GM04504 (cell line): ENCODE data around the gene CDC42EP3.

ENCODE experiments used
- DNase-seq: peaks from one replicate; pipeline ENCODE4 v3.0.0-alpha.2; 2012; ENCODE audit warnings: low read depth

CDC42EP3 gene

DNA sequence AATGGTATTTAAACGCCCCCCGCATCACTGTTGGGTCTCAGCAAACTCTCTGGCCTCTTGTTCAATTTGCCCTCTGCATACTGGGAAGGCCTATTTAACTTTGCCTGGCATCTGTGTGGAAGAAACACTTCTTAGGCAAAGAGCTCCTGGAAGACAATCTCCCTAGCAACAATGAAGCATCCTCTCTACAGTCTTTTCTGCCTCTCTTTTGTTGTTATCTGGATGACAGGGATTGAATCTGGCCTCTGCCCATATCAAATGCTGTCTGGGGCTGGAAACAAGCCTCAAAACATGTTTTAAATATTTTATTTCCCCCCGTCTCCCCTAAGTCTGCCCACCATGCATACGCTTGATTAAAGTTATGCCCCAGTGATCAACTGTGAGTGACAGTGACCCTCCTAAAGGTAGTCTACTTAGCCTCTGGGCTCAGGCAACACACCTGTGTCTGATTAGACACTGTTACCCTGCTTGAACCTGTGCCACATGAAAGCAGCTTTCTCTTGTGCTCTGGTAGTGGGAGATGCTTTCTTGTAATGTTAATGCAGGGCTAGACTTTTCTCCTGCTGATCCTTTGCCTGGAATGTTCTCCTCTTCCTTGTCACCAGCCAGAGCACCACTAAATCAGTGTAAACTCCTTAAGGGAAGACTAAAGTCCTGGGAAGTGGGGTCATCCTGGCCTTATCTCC lies 34.9 kb downstream of the CDC42EP3 start:
- no peak for DNase-seq

DNA sequence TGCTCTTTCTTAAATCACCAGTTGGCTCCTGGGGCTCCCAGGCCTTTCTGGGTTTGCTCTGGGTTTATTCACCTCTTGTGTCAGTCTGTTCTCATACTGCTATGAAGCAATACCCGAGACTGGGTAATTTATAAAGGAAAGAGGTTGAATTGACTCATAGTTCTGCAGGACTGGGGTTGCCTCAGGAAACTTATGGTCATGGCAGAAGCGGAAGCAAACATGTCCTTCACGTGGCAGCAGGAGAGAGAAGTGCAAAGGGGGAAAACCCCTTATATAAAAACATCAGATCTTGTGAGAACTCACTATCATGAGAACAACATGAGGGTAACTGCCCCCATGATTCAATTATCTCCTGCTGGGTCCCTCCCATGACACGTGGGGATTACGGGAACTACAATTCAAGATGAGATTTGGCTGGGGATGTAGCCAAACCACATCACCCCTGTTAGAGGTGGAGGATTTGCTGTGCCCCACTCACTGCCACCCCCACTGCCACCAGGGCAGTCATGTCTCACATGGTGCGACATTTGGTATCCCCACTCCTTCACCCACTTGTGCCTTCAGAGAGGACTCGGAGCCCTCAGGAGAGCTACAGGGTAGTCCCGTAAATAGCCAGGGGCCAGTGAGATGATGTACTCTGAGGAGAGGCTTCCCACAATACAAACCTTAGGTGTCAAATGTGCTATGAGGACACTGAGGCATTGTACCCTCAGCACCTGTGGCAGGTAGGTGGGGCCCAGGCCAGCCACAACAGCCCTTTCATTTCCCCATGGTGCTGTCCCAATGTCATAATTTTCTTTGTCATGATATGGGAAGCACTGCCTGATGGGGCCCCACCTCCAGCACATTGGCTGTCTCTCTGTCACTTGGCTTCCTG lies 35.7 kb downstream of the CDC42EP3 start:
- peak; percentile 74 for DNase-seq

DNA sequence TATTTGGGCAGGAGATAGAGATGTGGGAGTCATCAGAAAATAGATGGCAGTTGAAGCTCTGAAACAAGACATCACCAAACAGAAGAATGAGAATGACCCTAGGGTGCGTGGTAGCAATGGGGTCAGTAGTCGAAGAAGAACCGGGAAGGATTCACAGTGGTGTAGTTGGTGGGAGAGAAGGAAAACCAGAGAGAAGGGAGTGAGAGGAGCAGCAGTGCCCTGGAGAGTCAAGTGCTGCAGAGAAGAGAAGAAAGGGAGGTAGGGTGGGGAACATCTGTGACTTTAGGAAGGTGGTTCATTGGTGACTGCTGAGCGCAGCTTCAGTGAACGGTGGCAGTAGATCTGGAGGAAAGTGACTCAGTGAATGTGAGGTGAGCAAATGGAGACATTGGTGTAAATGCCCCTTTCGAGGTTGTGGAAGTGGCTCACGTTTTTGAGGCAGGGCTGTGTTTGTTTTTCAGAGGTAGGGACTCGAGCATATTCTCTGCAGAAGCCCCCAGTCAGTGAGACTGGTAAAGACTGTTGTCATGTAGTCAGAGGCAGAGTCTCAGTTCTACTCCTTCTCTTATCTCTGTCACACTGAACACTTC lies 36.4 kb downstream of the CDC42EP3 start:
- DNase-seq = no peak

DNA sequence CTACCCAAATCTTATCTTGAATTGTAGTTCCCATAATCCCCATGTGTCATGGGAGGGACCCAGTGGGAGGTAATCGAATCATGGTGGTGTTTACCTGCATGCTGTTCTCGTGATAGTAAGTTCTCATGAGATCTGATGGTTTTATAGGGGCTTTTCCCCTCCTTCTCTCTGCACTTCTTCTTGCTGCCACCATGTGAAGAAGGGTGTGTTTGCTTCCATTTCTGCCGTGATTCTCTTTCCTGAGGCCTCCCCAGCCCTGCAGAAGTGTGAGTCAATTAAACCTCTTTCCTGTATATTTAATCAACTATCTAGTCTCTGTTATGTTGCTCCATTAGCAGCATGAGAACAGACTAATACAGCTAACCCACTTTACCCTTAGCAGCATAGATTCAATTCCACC lies 37.6 kb downstream of the CDC42EP3 start:
- DNase-seq = no peak

DNA sequence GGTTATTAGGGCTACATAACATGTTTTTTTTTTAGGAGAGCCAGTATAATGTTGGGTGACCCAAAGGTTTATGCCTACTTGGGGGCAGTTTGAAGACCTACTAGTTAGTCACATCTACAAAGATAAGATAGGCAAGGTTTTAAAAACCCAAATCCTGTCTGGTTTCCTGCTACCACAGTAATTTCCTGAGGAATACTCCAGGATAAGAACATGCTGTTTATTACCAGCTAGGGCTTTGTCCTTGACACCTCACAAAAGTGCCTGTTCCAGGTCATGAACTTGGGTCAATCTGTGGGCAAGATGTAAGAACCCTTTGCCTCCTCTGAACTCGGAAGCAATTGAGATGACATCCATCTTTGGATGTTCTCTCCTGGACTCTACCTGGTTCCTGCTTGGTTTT lies 38.2 kb downstream of the CDC42EP3 start:
- no peak for DNase-seq

DNA sequence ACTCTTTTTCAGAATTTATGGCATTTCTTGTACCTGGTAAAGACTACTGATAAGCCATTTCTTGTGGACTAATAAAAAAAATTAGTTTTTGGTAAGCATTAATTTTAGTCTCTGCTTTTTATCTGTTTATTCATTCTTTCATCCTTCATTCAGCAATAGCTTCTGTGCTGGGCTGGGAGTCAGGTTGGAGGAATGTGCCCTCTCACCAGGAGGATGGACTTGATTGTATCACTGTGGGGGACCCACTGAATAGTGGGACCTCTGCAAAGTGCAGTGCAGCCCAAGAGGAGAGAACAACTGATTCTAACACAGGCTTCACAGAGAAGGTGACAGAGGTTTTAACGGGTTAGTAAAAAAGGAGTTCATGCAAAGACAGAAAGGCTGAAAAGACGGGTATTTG lies 39.1 kb downstream of the CDC42EP3 start:
- no peak for DNase-seq

DNA sequence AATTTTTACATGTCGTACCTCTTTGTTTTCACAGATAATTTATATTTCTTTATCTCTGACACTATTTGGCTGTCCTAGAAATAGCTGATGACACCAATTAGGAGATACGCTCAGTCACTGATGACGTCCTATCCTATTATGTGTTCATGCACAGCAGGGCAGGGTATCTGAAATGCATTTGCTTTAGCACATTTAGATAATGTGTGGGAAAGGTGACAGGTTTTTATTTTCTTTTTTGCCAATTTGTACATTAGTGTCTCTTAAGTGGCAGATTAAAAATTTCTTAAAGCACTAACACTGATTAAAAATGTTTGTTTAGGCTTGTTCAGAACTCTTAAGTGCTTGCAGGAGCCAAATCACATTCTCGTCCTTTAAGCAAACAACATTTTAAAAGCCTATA lies 39.7 kb downstream of the CDC42EP3 start:
- DNase-seq = no peak

DNA sequence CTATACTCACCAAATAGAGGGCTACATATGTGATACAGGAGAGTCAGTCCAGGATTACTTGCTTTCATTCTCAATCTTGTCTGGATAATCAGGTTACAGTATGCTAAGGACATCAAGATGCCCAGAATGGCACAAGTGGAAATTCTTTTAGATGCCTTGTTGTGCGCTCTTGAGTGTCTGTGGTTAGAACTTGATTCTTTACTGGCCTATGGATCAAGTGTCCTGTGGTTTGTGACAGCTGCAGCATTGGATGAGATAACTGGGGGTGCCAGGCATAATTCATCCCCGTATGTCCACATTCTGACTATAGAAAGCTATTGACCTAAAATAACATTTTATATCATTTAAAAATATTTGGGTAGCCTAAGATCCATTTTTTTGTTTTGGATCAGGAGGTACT lies 40.1 kb downstream of the CDC42EP3 start:
- DNase-seq = no peak

DNA sequence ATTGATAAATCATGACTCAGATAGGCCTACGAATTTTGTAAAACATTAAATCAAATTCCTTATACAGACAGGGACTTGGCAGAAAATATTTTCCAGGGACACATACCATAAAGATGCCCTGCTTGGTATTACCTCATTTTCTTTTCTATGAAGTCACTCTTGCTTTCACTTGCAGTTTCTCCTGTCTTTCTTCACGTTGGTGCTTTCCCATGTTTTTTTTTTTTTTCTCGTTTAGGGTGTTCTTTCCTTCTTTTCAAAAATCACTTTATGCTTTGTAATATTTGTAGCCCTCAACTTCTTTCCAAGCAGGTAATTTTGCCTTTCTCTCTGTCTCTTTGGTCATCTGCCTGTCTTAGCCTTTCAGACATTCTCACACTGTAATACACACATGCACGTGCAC lies 40.7 kb downstream of the CDC42EP3 start:
- no peak for DNase-seq

DNA sequence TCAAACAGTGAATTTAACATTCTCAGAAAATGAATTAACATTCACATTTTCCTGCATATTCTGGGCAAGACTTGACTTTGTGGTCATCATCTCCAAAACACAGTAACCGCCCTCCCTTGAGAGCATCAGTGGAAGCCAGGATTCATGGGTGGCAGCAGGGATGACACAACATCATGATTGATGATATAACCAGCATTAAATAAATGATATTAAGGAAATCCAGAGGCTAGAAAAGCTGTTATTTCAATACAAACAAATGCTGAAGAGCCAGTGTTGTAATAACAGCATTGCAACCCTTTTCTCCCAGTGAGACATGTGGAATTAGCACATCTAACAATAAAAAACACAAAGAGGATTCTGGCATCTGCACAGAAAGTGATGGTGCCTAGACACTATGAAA lies 41.1 kb downstream of the CDC42EP3 start:
- peak; percentile 65 for DNase-seq

DNA sequence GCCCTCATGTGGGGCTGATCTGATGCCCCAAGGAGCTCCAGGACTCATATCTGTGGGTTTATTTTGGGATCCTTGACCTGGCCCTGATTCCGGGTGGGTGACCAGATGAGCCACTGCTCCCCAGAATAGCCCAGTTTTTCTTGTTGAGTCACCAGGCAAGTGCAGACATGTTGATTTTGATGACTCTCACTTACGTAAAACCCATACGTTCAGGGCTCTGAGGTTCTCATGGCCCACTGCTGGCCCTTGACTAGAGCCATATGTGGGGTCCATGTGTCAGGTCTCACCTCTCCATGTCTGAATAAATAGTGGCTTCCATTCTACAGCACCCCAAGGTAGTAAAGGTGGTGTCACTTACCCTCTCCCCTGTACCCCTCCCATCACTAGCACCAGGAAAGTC lies 41.9 kb downstream of the CDC42EP3 start:
- no peak for DNase-seq

DNA sequence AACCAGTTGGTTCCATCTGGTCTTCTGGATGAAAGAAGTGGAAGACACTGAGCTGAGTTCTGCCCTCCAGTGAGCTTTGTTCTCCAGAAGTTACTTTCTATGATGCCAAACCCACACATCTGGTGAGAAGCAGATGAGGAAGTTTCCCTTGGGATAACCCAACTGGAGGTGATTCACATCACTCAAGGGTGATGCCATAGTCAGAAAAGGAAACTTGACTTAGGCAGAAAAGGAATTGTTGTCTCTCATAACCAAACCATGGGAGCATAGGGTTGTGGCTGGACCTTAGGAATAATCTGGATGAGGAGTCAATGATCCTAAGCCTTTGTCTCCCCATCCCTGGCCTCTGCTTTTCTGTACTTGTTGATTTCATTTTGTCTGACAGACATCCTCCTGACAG lies 43.7 kb downstream of the CDC42EP3 start:
- DNase-seq = no peak

DNA sequence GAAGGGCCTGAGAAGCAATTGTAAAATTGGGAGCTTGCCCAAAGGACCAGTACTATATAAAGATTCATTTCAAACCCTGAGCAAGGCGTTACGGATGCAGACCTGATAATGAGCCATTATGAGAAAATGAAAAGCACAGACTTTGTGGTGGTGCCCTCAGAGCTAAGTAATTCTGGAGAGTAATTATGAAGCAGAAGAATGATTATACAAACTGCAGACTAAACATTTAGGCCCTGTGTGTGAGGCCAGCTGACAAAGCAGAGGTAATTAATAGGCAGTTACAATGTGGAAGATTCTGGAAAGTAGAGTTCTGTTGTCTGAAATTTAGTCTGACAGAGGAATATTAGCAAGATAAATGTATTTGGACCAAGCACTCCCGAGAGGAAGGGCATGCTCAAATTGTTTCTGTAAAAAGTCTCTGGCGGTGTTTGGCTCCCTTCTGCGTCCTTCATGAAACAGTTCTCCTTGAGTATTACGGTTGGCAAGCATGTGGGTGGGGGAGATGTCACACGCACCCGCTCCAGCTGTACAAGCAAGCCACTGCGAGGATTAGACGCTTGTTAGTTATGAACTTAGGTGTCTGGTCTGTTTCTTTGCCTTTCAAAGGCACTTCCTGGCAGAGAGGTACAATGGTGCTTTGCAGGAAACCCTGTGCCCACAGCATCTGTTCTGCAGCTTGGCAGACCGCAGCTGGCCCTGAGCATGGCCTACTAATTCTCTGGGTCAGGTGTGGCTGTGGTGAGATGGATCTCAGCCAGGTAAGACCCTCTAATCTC lies 45.5 kb downstream of the CDC42EP3 start:
- DNase-seq = no peak

DNA sequence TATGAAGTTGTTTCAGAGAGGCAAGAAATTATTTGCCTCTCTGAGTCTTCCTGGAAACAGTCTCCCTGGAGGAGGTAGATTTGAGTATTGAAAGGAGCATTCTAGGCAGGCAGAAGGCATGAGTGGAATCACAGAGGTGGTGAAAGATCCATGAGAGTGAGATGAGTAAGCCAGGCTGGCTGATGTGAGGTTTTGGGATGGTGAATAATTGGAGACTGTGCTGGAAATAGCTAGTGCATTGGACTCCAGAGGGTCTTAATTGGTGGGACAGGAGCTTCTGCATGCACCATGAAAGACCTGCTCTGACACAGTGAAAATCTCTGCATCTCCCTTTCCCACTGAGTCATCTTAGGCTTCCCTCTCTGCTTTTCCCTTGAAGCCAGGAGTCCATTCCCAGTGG lies 46.3 kb downstream of the CDC42EP3 start:
- peak; percentile 78 for DNase-seq

DNA sequence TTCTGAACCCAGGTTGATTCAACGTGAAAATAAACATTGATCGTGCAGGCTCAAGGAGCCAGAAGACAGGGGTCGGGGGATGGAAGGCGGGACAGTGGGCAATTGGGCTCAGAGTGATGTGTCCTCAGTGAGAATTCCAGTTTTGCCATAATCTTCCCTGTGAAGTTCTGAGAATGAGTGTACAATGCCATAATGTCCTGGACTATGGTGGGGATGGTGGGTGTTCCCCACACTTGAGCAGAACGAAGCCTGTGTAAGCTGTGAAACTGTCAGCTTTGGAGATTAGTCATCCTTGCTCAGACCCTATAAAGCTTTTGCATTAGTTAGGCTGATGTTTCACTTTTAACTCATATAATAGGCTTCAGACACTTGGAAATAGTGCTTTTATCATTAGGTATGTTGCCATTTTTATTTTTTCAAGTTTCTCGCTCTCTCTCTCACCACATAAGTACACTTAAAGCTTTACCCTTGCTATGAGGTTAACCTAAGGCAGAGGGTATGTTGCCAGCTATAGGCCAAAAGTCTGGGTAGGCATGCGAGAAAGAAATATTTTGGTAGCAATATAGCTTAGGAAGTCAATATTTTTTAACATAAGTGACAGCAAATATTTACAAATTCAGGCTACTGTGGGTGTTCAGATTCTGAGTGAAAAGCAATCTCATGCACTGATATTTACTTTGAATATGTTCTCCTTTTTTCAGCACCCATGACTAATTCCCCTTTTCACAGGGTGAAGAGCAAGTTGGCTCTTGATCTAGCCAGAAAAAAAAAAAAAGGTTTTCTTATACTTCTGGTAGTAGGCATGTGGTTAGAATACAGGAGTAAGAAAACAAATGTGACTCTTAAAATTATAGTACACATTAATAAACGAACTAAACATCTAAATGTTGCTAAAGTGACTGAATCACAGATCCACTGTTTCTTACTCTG lies 47.2 kb downstream of the CDC42EP3 start:
- no peak for DNase-seq

DNA sequence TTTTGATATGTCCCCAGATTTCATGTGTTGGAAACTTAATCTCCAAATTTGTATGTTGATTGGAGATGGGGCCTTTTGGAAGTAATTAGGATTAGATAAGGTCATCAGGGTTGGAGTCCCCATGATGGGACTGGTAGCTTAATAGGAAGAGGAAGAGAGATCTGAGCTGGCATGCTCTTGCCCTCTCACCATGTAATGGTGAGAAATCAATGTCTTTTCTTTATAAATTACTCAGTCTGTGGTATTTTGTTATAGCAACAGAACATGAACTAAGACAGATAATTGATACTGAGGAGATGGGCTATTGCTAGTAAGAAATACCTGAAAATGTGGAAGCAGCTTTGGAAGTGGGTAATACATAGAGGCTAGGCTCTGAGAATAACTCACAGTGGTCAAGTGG lies 48.0 kb downstream of the CDC42EP3 start:
- no peak for DNase-seq

DNA sequence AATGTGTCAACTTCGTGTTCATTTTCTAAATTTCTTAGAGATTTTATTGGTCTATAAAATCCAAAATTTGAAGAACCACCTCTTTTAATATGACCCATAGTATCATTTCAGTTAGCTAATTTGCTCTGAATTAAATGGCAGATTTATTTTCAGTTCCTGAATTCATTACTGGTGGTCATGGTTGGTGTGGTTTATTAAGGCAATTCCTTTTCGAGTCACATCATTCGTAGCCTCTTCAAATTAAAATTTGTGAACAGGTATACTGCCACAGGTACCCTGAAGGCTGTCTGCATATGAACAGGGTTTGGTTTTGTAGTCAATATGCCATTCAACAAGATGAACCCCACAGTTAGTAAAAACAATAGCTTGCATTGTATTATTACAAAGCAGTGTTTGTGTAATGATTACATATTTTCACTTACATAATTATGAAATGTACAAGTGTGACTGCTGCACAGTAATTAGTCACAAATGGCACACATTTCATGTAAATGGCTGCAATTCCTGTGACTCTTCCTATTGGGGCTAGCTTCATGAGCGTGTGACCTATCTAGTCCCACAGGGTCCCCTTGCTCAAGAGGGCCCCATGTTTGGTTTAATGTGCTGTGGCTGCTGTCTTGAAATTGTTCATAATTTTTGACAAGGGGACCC lies 48.9 kb downstream of the CDC42EP3 start:
- DNase-seq = no peak

DNA sequence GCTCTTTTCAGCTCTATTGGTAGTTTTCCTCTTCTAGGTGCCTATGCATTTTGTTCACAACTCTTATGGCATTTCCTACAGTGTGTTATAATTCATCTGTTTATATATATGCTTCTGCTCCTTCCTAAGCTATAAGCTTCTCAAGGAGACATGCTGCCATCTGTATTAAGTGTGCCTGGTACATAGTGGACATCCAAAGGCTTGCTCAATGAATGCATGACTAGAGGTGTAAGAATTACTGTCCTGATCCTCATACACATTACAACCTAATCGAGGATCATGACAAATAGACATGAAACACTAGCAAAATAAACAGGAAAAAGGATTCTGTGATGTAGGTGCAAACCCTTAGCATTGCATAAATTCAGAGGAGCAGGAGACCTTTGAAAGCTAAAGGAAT lies 50.2 kb downstream of the CDC42EP3 start:
- no peak for DNase-seq

DNA sequence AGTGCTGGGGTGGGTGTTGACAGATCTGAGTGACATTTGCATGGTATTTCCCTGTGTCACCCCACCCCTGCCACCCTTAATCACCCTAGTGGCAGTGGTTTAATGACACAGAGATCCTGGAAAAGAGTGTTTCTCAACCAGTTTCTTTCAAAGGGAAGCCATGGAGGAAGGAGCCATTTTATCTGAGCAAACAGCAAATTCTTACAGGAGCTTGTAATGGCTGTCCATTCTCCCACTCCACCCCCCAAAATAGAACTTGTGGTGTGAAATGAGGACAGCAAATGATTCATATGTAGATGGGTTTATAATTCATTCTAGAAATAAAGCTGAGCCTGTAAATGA lies 51.5 kb downstream of the CDC42EP3 start:
- DNase-seq = no peak

DNA sequence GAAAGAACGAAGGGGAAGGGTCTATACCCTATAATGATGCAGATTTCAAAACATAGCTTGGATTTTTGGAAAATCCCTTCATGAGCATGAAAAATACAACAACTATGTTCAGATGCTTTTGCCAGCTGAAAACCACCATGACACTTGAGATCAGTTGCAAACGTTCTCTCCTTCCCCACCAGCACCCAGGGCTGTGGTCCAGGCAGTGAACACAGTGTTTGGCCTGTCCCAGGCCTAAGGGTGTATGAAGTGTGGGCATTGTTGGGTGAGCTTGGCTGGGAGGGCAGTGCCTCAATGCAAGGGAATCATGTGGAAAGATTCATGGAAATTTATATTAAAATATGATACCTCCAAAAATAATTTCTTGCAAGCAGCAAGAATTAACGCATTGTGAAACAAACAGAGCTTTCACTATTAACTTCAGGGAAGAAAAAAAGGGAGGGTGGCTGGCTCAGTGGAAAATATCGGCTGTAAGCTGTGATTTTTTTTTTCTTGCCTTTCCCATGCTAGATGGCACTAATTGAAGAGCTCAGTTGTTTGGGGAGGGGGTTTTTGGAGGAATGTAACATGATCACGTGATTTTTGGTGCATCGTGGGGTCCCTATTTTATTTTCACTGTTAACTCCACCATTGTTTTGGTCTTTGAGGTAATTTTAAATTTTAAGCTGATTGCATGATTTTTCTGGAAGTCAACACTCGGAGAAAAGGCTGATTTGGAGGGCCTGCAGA lies 52.0 kb downstream of the CDC42EP3 start:
- no peak for DNase-seq
